Caki2 (cell line): ENCODE measurements around the gene UGT2B11. TPM values are rescaled to one million over a fixed set of nuclear protein-coding genes. Genes with fewer than 3 reads are reported as not detected.
"Not testable (repeated sequence)": the region's sequence is repeated elsewhere in the genome, so short reads cannot be mapped to it uniquely, and the experiment has no call there.

Experiments used
- DNase-seq: peaks from one replicate; pipeline ENCODE4 v3.0.0-alpha.2; 2015; ENCODE audit warnings: low read depth
- in situ Hi-C: cut with HindIII; loops from 2 replicates; pipeline ENCODE4 v1.10.0; 2016; ENCODE audit warnings: low sequenced_read_pairs, low pct_unique_long_range_greater_than_20kb, mixed read lengths
- total RNA-seq: library from RNA; depleted of rRNA; stranded (reverse); fragments of >200 nt; shearing (Covaris generic); gene quantifications from 2 replicates; pipeline ENCODE4 v1.2.3, GENCODE V29; 2014; ENCODE audit warnings: low replicate concordance; rRNA removed

Gene UGT2B11
- total RNA-seq: not detected in 2 replicates

DNA sequence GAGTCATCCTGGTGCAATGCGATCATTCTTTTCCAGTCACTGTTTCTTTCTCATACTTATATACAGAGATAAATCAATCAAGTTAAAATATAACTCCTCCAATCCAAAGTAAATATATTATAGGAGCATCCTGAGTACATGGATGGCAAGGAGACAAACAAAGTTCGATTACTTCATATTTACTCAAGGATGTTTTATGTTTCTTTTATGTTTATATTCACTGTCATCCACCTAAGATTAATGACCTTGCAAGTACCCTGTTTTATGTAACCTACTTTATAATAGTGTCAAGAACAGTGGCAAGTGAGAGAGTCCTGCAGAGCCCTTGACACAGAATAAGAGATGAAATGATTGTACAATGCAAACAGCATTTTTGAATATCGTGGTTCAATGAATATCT is at the start of gene UGT2B11:
UGT2B11 (minus strand) TSS at position 33 of the 400 bp plus-strand sequence; CDS start at position 7, 26 bp downstream.
- peak; percentile 2 for DNase-seq
- in situ Hi-C loops: no loop called here

DNA sequence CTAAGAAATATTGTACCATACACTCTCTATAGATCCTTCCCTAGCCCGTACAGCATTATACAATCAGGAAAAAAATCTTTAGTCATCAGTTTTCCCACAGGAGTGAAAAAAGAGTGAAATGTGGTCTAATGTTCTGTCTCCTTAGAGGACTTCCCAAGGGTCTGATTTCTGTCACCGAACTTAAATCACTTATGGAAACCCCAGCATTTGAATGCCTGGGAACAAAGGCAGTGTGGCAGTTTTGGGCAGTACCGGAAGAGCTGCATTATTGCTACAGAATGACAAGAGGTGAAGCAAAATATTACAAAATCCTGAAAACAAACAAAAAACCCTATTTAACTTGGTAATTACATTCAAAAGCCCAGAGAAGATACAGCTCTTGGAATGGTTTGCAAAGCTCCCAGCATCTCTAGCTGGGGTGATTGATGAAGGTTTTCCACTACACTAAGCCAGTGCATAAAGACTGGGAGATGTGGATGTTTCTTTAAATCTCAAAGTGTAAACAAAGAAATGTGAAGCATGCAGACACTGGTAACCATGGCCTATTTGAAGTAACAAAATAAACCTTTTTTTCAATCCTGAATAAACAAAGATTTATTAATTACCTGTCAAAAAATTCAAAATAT is 38.7 kb upstream of the UGT2B11 start:
- in situ Hi-C loops, DNase-seq: not testable (repeated sequence)

DNA sequence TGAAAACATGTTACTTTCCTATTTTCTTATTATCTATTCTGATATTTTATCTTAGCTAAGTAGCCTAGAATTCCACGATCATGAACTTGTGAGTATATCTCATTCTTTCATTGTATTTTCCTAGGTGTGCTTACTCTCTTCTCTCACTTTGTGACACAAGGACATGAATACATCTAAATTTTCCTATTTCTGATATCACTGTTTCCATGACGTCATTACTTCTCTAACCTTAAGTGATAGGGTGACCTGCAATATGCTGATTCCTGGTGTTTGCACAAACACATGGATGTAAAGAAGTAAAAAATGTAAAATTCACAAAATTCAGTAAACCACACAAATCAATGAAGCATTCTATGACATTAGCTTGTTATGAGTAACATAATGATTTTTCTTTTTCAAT is 36.3 kb upstream of the UGT2B11 start:
- in situ Hi-C loops, DNase-seq: not testable (repeated sequence)

DNA sequence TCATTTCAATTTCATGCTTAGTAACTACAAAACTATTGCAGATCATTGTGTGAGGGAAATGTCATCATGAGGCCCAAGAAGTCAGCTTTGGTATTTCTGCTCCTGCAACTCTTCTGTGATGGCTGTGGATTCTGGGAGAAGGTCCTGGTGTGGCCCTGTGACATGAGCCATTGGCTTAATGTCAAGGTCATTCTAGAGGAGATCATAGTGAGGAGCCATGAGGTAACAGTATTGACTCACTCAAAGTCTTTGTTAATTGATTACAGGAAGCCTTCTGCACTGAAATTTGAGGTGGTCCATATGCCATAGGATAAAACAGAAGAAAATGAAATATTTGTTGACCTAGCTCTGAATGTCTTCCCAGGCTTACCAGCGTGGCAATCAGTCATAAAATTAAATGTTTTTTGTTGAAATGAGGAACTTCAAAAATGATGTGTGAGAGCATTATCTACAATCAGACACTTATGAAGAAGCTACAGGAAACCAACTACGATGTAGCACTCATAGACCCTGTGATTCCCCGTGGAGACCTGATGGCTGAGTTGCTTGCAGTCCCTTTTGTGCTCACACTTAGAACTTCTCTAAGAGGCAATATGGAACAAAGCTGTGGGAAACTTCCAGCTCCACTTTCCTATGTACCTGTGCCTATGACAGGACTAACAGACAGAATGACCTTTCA is 28.2 kb upstream of the UGT2B11 start:
- DNase-seq, in situ Hi-C loops: not testable (repeated sequence)

DNA sequence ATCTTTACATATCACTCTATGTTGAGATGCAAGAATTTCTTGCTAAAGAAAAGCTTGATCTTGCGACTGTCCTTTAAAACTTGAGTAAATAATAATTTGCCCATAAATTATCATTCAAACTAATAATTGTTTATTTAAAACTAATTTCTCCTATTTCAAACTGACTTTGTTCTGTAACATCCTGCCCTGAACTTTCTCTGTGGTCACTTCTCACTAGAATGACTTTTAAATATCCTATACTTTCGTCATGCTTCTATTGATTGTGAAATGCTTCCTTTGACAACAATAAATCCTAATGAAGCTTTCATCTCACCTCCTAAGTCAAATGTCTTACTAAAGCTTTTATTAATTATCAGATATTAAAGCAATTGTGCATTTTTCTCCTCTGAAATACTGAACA is 27.2 kb upstream of the UGT2B11 start:
- DNase-seq, in situ Hi-C loops: not testable (repeated sequence)

DNA sequence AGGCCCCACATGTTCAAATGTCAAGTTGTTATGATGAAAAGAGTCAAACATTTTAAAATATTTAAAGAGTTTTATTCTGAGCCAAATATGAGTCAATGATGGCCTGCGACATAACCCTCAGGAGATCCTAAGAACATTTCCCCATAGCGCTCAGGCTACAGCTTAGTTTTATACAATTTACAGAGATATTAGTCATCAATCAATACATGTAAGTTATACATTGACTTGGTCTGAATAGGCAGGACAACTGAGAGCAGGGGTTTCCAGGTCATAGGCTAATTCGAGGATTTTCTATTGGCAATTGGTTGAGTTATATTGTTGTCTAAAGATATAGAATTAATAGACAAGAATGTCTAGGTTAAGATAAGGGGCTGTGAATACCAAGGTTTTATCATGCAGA is 26.2 kb upstream of the UGT2B11 start:
- DNase-seq, in situ Hi-C loops: not testable (repeated sequence)

DNA sequence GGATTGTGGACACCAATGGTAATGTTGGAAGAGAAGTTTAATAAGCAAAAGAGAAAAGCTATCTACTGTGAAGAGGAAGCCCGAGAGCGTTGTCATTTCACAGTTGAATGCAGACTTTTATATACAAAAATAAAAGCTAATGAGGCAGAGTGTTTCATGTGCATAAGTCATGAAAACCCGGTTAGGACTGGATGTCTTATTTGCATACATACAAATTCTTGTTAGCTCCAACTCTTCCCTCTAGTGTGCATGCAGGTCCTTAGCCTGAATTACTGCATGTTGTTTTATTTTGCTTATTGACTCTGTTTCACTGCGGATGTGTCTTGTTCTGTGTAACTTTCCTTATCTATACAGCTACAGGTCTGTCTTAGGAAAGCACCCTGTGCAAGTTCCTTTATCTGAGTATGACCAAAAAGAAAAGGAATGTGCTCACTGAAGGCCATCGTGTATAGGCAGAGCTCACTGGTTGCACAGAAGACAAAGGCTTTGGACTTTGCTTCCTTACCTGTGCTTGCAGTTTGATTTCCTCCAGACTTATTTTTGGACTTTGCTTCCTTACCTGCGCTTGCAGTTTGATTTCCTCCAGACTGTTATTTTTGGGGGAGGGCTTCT is 25.1 kb upstream of the UGT2B11 start:
- peak; percentile 11 for DNase-seq
- in situ Hi-C loops: no loop called here

DNA sequence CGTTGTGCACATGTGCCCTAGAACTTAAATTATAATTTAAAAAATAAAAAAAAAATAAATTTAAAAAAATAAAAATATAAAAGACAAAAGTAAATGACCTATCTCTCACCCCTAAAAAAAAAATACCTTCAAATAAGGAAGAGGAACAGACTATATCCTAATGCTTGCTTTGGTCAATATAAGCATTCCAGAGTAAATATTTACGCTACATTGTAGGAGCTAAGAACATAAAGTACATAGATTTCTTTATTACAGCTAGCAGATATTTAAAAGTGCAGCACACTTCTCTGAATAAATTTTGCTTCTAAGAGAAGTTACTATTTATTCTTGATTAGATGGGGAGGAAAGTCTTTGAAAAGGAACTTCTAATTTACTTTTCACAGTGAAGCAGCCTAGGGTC is 24.5 kb upstream of the UGT2B11 start:
- in situ Hi-C loops: no loop called here

DNA sequence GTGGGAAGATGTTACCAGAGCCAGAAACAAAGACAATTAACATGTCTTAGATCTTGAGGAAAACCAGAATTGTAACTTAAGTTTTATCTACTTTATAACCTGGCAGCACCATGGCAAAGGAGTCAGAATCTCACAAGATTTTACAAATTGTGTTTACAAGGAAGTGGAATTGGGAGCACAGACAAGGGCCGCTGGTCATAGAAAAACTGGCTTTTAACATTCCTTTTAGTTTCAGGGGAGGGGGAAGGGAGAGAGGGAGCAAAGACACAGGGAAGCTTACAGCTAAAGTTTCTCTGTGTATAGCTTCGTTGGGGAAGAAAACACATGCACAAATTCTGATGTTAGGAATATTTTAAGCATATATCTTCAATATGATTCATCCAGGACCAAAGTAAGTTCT is 10.3 kb upstream of the UGT2B11 start:
- in situ Hi-C loops: no loop called here
- no peak for DNase-seq

More for the DNA sequence above, 24.5 kb upstream of the UGT2B11 start:
- no peak for DNase-seq

DNA sequence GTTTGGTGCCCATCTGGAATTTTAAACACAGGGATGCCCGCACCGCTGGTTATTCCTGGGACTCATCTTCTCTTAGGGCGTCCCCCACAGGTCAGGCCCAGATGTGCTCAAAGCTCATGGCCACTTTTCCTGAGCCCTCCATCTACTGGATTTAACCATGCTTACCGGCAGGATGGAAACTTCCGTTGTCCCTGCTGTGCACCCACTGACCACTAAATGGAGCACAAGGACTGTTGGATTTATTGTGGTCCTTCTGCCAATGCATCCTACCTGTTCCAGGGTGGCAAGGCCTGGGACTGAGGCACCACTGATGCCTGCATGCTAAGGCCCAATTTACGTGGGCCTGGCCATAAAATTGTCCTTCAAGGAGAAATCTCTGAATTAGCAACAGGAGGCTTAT is 8.7 kb upstream of the UGT2B11 start:
- in situ Hi-C loops, DNase-seq: not testable (repeated sequence)

DNA sequence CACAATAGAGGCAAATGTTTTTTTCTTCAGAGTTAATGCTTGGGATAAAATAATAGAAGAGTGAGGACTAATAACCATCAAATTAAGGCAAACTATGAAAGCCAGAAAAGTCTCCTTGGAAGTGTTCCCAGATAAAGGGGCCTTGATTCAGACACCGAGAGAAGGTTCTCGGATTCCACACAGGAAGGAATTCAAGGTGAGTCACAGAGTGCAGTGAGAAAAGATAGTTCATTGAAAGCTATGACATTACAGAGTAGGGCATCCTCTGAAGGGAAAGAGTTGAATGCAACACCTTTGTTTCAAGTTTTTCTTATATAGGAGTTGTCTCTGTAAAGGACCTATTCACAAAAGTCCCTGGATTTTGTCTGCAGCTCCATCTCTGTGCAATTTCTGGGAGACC is 3.9 kb upstream of the UGT2B11 start:
- in situ Hi-C loops, DNase-seq: not testable (repeated sequence)

DNA sequence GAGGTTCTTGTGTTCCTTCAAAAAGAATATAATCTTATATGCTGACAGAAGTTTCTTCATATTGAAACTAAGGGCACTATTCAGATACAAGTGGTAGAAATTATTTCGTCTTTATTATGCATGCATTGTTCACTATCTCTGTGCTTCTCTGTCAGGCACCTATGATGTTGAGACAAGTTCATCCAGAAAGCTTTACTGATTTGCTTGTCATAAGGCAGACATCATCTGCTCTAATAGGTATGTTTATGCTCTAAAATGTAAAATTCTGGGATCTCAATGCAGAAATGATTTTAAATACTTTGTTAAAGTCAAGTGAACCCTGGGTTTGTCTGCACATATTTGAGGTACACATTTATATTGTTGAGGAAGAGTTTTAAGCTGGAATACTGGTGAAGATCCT is 3.6 kb downstream of the UGT2B11 start:
- no peak for DNase-seq
- in situ Hi-C loops: no loop called here

DNA sequence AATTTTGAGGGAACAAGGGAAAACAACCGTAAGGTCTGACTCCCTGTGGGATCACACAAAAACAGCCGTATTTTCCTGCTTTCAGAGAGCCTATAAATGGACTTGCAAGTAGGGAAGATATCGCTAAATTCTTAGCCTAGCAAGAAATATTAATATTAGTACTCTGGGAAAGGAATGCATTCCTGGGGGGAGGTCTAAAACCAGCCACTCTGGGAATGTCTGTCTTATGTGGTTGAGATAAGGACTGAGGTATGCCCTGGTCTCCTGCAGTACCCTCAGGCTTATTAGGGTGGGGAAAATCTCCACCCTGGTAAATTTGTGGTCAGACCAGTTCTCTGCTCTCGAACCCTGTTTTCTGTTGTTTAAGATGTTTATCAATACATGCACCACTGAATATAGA is 16.0 kb downstream of the UGT2B11 start:
- in situ Hi-C loops: not testable (repeated sequence)

DNA sequence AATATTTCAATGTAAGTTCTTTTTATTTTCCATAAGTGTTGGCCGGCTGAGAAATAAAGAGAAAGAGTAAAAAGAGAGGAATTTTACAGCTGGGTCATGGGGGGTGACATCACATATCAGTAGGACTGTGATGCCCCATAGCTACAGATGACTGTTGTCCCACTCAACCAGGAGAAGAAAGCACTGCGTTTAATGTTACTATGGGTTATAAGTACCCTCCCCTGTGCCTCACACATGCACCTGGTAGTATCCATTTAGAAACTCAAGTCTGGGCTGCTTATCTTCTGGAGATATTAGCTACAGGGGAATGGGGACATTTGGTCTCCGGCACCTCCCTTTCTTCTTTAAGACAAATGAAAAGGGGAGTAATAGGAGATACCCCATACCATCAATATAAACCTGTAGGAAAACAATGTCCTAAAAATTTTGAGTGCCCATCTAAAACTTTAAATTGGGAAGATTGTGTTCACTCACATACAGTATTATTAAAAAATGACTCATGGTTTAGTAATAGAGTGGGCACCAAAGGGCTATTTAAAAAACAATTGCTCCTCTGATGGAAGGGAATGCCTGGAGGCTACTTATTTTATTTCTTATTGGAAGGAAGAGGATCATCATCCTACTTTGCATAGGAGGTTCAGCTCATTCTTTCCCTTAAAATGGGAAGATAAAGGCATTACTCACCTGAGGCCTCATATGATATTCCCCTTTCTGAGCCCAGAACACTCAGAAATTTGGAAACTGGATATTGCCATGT is 18.2 kb downstream of the UGT2B11 start:
- no peak for DNase-seq
- in situ Hi-C loops: no loop called here

More for the DNA sequence above, 16.0 kb downstream of the UGT2B11 start:
- not testable (repeated sequence) for DNase-seq

DNA sequence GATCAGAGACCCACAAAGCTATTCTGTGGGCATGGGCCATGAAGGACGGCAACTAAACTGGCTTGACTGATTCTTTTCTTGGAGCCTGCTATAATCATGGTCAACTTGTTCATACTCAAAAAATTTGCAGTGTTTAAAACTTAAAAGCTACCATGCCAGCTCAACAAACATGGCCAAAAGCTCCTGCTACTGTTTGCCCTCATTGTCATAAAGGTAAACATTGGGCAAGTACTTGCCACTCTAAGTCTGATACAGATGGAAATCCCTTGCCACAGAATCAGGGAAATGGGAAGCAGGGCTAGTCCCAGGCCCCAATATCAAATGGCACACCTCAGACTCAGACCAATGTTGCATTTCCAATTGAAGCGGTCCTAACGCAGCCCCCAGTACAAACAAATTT is 20.4 kb downstream of the UGT2B11 start:
- in situ Hi-C loops: no loop called here
- no peak for DNase-seq

DNA sequence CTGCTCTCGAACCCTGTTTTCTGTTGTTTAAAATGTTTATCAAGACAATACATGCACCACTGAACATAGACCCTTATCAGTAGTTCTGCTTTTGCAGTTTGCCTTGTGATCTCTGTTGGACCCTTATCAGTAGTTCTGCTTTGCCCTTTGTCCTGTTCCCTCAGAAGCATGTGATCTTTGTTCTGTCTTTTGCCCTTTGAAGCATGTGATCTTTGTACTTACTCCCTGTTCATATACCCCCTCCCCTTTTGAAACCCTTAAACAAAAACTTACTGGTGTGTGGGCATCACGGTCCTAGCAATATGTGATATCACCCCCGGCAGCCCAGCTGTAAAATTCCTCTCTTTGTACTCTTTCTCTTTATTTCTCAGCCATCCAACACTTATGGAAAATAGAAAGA is 22.6 kb downstream of the UGT2B11 start:
- in situ Hi-C loops, DNase-seq: not testable (repeated sequence)

DNA sequence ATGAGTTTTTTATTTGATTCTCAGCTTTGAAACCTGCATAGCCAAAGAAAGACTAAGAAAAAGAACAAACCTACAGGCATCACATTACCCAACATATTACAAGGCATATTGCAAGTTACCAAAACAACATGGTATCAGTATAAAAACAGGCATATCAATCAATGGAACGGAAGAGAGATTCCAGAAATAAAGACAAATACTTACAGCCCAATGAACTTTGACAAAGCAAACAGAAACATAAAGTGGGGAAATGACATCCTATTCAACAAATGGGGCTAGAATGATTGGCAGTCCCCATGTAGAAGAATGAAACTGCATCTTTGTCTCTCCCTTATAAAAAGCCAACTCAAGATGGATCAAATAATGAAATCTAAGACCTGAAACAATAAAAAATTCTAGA is 23.9 kb downstream of the UGT2B11 start:
- DNase-seq, in situ Hi-C loops: not testable (repeated sequence)

DNA sequence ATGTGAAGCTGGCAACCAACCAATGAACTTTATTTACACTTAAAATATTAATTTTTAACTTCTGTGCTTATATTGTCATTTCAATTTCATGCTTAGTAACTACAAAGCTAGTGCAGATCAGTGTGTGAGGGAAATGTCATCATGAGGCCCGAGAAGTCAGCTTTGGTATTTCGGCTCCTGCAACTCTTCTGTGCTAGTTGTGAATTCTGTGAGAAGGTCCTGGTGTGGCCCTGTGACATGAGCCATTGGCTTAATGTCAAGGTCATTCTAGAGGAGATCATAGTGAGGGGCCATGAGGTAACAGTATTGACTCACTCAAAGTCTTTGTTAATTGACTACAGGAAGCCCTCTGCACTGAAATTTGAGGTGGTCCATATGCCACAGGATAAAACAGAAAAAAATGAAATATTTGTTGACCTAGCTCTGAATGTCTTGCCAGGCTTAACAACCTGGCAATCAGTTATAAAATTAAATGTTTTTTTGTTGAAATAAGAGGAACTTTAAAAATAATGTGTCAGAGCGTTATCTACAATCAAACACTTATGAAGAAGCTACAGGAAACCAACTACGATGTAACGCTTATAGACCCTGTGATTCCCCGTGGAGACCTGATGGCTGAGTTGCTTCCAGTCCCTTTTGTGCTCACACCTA is 32.9 kb downstream of the UGT2B11 start:
- DNase-seq, in situ Hi-C loops: not testable (repeated sequence)
